C4-2B (cell line): ENCODE measurements around the gene IL26.

Experiments
- H3K27ac ChIP-seq: fragments of 450-650 bp; 2 replicates; pipeline ENCODE4 v1.5.1; 2017
- ZFX ChIP-seq: fragments of 450-650 bp; IDR thresholded peaks from 2 replicates; pipeline ENCODE4 v1.6.1; 2017
- TF ChIP-seq, protein P1 (sequence below): fragments of 450-650 bp; conservative IDR thresholded peaks from 2 replicates; pipeline ENCODE4 v1.5.1; 2017; ENCODE audit warnings: mild to moderate bottlenecking

Gene IL26

DNA sequence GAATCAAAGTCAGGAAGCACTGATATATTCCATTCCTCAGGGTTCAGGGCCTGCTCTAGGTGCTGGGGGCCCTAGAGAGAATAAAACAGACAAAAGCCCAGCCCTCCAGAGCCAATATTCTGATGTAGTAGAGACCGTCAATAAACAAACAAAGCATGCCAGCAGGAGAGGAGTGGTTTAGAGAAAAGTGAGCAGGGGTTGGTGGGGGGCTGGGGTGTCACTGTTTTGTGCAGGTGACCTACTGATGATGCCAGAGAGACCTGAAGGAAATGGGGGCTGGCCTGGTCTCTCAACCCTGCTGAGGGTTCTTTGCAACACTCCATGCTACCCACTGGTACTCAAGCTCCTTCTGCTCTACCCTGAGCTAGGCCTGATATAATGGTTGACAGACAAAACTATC is 26.5 kb downstream of the IL26 start:
- no peak overlapping the region for H3K27ac ChIP-seq
- no peak for TF ChIP-seq ZFX
- TF ChIP-seq, protein P1, sequence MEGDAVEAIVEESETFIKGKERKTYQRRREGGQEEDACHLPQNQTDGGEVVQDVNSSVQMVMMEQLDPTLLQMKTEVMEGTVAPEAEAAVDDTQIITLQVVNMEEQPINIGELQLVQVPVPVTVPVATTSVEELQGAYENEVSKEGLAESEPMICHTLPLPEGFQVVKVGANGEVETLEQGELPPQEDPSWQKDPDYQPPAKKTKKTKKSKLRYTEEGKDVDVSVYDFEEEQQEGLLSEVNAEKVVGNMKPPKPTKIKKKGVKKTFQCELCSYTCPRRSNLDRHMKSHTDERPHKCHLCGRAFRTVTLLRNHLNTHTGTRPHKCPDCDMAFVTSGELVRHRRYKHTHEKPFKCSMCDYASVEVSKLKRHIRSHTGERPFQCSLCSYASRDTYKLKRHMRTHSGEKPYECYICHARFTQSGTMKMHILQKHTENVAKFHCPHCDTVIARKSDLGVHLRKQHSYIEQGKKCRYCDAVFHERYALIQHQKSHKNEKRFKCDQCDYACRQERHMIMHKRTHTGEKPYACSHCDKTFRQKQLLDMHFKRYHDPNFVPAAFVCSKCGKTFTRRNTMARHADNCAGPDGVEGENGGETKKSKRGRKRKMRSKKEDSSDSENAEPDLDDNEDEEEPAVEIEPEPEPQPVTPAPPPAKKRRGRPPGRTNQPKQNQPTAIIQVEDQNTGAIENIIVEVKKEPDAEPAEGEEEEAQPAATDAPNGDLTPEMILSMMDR, result no peak

DNA sequence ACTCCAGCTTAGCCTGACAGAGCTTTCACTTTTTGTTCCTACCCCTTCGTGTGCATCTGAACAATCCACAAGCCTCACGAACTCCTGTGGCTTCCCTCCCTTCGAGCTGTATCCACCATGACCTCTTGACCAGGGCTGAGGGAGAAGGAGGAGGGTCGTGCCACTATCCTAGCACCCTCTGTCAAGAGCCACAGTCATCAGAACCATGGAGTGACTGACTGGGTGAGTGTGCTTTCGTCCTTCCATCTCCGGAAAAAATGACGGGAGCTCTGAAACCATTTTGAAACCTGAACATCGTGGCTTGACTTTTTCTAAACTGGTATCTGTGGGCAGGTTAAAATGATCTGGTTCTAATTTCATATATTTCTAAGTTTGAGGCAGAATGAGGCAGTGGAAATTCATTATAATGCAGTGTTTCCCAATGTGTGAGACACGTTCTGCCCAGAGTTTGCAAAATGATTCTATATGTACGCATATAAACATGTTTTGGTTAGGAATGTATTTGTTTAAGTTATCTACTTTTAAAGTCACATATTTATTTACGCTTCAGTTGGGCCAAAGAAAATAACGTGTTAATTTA is 27.0 kb downstream of the IL26 start:
- TF ChIP-seq ZFX, result no peak
- TF ChIP-seq, protein P1, result no peak

DNA sequence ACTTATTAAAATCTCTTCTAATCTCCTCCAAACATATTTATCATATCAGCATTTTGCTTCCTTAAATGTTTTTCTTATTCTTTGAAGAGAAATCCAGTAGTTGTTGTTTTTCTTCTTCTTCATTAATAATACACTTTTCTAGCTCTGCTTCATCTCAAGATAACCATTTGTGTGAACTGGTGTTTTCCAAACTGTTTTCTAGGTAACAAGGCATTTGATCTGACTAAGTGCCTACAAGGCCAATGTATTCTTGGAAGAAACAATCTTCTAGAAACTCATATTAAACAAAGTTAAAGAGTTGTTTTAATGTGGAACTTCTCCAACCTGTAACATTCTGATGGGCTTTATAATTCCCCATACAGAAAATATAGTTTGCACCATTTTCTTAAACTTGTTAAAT is 35.3 kb downstream of the IL26 start:
- TF ChIP-seq, protein P1, result no peak

More for the DNA sequence above, 27.0 kb downstream of the IL26 start:
- no peak overlapping the region for H3K27ac ChIP-seq

DNA sequence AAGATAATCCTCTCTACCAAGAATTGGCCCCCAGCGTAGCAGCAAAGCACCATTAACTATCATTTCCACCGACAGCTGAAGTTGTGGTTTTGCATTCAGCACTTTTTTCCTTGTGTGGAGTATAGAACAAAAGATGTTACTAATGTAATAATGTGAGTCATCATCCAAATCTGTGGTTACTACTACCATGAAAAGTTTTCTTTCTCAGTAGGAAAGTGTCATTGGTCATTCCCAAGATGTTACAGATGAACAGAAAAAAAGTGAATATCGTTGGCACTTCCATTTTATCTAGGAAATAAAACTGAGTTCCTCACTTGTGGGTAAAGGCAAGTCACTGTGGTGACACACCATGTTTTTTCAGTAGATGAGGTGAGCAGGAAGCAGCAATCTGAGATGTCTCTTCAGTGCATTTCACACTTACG is 35.8 kb downstream of the IL26 start:
- TF ChIP-seq, protein P1, result no peak
- no peak for TF ChIP-seq ZFX

More for the DNA sequence above, 35.3 kb downstream of the IL26 start:
- H3K27ac ChIP-seq, result no peak overlapping the region

DNA sequence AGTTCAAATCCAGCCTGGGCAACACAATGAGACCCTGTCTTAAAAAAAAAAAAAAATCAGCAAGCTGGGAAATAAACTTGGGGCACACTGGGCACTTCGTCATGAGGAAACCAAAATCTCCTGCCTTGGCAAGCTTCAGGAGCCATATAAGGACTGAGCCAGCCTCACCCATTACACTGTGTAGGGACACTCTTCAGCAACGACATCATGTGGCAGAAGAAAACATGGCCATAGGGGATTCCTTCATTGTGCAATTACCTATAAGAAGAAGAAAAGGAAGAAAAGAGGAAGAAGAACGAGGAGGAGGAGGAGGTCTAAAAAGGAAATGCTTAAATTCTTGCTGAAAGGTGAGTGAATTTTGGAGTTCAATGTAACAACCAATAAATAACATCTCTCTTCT is 40.0 kb downstream of the IL26 start:
- no peak overlapping the region for H3K27ac ChIP-seq
- TF ChIP-seq, protein P1, result no peak
- no peak for TF ChIP-seq ZFX

More for the DNA sequence above, 35.8 kb downstream of the IL26 start:
- no peak overlapping the region for H3K27ac ChIP-seq

DNA sequence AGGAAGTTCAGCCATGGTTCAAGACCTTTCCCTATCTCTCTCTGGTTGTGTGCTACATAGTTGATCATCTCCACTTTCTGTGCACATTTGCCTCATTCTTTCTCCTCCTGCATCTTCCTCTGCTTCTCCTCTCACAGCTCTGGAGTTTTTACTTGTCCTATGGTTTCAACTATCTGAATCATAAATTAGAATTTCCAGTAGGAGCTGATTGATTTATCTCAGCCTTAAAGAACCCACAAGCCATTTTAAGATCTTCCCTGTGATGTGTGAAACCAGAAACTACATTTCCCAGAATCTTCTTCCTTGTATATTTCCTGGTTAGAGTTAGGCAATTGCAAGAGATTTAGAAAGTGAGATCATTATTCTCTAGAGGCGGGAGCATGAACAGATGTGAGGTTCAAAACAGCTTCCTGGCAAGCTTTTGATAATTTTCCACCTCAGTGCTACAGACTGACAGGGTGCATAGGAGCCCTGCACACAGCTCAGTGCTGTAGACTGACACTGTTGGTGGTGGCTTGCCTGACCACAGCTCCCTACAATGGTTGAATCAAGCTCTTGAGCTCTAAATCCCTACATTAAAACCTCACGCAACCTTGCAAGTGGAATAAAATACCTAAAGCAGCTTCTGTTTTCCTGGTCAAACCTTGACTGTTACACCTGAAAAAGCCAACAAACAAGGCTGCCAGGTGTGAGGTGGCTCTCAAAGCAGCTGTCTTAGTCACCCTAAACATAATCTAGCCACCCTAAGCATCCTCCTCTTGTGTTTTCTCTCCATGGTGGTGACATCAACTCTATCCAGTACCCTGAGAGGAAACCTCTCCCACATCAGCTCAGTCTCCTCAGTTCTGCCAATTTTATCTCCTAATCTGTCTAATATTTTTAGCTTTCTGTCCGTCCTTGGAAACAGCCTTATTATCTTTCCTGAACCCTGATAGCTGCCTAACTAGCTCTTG is 44.5 kb downstream of the IL26 start:
- TF ChIP-seq, protein P1, result no peak
- no peak for TF ChIP-seq ZFX
- no peak overlapping the region for H3K27ac ChIP-seq
